GM19099 (cell line): ENCODE measurements around the gene SV2B.

Source experiments
- POLR2A ChIP-seq: IDR thresholded peaks from 3 replicates; pipeline ENCODE4 v1.6.1; 2011; ENCODE audit warnings: low read depth; ENCODE audit not compliant: insufficient read length; ENCODE audit errors: extremely low read depth

The SV2B gene

DNA sequence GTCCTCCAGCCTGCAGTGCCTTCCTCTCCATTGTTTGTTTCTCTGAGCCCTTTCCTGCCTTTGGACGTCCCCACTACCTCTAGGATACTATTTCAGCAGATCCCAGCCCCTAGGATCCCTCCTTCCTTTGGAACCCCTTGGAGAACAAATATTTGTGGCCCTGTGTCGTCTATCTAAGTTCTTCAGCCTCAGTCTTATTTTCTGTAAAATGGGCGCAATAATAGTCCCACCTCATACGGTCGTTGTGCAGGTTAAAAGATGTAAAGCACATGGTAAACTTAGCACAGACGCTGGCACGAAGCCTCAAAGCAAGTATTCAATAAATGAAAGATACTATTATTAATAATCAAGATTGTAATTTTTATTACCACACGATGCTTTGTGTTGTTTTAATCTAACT, 122.0 kb downstream of the SV2B start:
- TF ChIP-seq POLR2A, result no peak

DNA sequence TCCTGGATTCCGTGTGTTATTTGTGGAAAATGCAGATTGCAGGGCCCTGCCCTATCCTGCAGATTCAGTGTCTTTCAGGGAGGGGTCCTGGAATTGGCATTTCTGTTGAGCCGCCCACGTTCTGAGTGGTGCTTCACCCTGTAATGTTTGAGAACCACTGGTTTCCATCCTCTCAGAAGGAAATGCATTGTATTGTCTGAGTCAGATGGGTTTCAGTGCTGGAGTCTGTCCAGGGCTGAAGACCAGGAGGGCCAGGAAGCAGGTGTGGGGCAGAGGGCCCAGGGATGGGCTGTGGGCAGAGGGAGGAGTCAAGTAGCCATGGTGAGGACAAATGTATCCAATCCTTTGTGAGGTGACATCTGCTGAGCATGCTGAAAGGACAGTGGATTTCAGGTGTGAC, 123.8 kb downstream of the SV2B start:
- TF ChIP-seq POLR2A, result no peak

DNA sequence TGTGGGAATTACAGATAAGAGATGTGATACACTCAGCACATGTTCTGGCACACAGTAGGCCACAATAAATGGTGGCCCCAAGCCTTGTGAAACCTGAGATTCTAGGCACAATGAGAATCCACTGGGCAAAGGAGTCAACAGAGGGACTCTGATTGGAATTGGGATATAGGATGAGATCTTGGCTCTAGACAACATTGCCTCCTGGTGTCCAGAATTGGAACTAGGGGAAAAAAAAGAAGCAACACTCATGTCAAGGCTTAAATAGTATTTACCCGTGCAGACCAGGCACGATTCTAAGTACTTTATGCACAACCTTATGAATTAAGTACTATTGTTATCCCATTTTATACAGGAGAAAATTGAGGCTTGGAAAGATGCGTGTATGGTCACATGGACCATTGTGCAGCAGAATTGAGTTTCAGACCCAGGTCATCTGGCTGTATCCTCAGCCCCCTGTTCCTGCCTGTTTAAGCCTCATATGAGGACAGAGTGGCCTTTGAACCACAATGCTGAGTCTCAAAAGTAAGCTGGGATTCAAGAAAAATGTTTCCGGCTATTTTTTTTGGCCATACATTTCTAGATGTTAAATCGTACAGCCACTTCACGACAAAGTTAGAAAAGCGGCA, 124.8 kb downstream of the SV2B start:
- no peak for TF ChIP-seq POLR2A

DNA sequence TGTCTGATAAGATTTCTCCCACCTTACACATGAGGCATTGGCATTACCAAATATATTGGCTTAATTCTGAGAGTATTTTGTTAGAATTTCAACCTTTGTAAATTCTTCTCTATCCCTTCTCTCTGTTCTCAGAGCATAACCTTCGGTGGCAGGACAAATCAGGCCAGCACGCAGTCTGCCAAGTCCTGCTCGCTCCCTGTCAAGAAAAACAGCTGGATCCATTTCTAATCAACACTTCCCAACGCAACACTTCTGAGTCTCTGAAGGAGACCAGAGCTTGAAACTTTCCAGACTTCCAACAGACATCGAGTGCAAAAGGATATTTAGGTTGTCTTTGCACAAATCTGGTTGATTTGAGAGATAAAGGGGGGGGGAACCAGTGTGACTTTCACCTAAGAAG, 125.7 kb downstream of the SV2B start:
- no peak for TF ChIP-seq POLR2A

DNA sequence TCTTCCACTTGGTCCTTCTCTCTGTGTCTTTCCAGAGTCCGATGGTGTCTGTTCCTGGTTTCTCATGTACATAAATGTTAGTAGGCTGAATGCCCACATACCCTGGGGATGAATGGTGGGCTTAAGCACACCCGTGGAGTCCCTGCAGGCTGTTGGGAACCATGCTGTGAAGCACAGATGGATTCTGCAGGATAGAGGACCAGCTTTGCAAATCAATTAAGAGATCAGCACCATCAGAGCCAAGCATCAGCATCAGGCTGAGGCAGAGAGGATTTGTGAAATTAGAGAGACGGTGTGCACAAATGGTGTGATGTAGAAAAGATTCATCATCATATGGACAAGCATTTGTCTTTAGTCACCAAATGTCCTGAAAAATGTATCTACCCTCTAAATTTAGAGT, 127.1 kb downstream of the SV2B start:
- no peak for TF ChIP-seq POLR2A

DNA sequence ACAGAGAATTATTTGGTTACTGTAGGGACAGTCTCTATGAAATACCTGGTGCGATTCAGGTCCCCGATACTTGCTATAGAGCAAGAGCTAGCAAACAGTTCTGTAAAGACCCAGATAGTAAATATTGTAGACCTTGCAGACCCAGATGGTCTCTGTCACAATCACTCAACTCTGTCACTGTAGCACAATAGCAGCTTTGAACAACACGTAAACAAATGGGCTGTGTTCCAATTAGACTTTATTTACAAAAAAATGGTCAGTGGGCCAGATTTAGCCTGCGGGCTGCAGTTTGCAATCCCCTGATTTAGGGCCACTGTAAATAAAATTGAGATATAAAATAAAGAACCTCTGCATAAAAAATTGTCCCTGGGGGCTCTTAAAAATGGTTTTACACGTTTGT, 127.7 kb downstream of the SV2B start:
- TF ChIP-seq POLR2A, result no peak

DNA sequence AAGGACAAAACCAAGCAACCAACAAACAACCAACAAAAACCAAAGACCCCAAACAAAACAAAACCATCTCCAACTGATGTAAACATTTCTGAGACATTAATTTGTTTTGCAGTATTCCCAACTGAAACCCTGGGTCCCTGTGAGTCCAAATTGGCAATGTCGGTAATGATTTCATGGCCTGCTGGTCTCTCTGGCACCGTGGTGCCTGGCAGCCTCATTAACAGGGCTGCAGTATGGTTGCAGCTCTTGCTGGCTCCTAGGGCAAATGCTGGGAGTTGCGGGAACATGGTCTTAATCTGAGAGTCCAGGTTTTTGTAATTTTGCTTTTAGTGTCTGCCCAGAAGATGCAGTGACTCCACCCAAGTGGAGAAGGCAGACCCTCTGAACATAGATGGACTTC, 128.3 kb downstream of the SV2B start:
- no peak for TF ChIP-seq POLR2A

DNA sequence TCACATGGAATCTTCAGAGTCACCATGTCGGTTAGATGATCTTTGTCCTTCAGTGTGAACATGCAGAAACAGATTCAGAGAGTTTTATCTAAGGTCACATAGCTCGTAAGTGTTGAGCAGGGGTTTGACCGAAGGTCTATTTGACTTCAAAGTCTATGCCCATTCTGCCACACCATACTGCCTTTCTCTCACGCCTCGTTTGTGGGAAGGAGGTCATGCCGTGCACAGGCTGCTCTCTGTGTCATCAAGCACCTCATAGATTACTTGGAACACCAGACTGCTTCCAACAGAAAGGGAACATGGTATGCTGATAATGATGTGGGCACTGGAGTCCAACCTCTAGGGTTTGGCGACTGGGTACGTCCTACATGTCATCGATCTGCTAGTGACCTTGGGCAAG, 128.8 kb downstream of the SV2B start:
- TF ChIP-seq POLR2A, result no peak

DNA sequence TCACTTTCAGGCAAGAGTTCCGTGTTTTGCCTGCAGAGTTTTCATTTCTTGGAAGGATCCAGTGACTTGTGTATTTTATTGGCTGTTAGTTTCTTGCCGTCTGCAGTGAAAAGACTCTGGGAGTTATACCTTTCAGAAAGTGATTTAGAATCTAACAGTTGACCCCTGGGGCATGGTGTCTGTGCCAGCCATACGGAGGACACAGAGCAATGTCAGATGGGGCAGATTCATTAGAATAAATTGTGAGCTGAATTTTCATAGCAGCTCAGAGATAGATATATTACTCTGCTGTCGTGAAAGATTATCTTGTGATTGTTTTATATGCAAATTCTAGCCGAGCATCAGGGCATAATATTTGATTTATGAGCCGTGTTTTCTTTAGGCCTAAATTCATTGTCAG, 131.6 kb downstream of the SV2B start:
- no peak for TF ChIP-seq POLR2A

DNA sequence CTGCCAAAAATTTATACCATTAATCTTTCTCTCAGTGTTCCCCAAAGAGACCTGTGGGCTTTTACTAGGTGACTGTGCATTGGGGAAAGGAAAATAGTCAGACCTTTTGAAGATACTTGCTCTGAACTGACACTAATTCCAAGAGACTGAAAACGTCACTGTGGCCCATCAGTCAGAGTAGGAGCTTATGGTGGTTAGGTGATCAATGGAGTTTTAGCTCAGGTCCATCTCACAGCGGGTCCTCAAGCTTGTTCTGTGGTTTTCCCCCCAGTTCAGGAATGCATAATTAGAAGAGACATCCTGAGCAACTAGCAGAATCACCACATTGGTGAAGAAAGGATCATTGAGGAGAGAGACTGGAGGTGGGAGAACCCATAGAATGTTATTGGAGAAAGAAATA, 134.7 kb downstream of the SV2B start:
- TF ChIP-seq POLR2A, result no peak

DNA sequence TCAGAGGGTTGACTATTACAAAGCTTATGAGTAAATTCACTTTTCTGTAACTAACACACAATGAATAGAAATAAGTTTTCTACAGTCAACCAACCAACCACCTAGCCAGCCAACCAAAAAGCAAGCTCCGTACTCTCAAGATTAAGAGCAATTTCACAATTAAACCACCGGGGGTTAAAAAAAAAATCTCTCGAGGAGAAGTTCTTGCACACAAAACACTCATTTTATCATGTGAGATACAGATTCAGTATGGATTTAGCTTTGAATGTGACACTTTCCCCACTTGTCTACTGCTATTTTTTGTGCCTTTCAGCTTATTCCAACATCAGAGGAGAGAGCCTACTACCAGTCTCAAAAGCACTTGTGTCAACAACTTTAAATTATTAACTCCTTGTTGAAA, 135.3 kb downstream of the SV2B start:
- no peak for TF ChIP-seq POLR2A

DNA sequence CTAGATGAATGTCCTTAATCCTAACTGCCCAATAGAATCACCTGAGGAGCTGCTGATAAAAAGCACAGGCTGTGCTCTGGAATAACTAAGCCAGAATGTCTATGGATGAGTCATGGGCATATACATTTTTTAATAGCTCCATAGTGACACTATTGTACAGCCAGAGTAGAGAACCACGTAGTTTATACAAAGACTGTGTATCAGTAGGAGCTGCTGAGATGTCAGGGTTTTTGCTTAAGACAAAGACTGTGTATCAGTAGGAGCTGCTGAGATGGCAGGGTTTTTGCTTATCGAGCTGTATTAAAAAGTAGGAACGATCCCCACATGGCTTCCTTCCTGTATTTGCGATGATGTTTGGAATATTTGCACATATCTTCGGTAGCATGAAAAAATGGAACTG, 137.4 kb downstream of the SV2B start:
- TF ChIP-seq POLR2A, result no peak

DNA sequence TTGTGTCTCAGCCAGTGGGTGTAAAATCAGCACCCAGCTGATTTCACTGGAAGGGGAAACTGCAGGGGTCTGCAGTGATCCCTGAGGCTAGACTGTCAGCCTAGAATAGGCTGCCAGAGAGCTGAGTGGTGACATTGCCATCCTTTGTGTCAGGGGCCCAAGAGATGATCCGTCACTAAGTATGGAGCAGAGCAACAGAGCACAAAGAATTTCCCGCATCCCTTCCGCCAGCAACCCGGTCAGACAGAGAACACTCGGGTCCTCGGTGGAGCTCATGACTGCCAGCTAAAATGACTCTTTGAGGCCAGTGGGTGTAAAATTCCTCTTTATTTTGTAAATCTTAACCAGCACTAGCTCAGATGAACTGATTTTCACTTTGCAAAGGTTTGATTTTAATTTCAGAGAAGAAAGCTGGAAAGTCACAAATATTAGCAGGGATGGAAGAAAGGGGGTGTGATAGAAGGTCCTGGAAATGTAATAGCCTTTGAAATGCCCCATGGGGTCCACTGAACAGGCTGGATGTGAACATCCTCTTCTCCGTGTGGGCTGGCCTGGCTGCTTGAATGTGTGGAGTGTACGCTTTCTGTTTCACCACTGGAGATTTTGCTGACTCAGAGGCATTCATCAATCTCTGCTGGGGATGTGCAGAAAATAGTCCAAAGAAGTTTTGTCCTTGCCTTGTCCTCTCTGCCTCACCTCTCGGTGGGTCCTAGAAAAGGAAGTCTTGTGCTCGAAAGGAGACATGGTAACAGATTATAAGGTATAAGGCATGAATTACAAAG, 138.8 kb downstream of the SV2B start:
- no peak for TF ChIP-seq POLR2A

DNA sequence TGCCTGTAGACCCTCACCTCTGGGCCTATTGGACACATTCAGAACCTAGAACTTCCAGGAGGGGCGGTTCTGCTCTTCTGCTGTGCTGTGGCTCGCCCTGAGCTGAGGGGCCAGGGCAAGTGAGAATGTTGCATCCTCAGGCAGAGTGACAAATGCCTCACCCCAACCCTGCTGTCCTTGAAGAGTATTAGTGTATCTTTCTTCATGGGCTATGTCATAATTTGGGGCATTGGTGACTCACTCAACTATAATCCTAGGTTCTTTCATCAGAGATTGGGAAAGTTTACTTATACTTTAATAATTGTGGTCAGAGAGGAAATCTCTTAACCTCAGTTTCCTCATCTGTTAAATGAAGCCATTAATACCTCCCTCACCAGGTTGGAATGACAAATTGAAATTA, 143.8 kb downstream of the SV2B start:
- TF ChIP-seq POLR2A, result no peak

DNA sequence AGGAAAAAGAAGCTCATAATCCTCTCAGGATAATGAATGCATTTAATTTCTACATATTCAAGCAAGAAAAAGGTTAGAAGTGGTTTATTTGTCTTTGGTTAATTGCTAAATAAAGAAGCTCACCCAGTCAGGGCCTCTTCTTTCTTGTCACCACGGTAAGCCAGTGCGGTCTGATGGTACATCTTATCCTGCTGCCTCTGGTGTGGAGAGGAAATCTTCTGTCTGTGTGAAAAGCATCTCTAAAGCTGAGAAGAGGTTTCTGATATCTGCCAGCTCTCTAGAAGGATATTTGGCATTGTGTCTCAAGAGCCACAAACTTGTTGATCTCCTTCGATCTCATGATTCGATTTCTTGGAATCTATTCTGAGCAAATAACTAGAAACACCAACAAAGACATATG, 144.9 kb downstream of the SV2B start:
- no peak for TF ChIP-seq POLR2A

DNA sequence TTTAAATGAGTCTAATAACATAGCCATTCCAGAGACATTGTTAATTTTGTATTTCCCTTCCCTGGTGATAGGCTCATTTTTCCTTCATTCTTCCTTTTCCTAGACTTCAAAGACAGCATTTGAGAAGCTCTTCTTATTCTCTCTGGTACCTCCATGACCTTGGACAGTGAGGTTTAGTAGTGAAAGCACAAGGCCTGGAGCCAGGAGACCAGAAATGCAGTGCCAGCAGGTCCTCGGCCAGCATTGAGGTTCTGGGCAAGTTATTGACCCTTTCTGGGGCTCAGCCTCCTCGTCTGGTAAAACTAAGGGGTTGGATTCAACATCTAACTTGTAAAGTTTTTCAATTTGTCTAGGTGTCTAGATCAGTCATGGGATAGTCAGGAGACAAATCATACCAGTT, 146.9 kb downstream of the SV2B start:
- TF ChIP-seq POLR2A, result no peak

DNA sequence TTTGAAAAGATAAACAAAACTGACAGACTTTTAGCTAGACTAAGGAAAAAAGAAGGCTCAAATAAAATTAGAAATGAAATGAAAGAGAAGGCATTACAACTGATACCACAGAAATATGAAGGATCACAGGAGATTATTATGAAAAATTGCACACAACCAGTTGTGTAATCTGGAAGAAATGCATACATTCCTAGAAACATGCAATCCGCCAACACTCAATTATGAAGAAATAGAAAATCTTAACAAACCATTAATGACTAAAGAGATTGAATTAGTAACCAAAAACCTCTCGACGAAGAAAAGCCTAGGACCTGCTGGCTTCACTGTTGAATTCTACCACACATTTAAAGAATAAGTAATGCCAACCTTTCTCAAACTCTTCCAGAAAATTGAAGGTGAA, 149.5 kb downstream of the SV2B start:
- no peak for TF ChIP-seq POLR2A
